Spleen (tissue), 11 donors: ENCODE data around the gene ANKFY1. TPM values are rescaled to one million over a fixed set of nuclear protein-coding genes. Genes with fewer than 3 reads are reported as not detected.

Experiments used
- DNase-seq: peaks from one replicate; pipeline ENCODE4 v3.0.0-alpha.2; 2020
- H3K27ac ChIP-seq, 8 donors: fragments of 200-600 bp; sonication (generic) in 7 of 8; 1 replicate in 4 of 8; 2 replicates in 4 of 8; pipeline versions ENCODE4 v1.5.0 to v1.8.0; 2016 to 2021; ENCODE audit warnings: inconsistent platforms in 4 of 8, mild to moderate bottlenecking in 4 of 8, moderate library complexity in 1 of 8
- H3K27me3 ChIP-seq, 7 donors: fragments of 200-600 bp; sonication (generic) in 6 of 7; replicated peaks in 1 of 7; 1 replicate in 4 of 7; 2 replicates in 3 of 7; pipeline versions ENCODE4 v1.5.0 to v1.8.0; 2016 to 2021; ENCODE audit warnings: inconsistent platforms in 3 of 7, mild to moderate bottlenecking in 1 of 7
- H3K36me3 ChIP-seq, 6 donors: fragments of 200-600 bp; sonication (generic) in 5 of 6; 1 replicate in 4 of 6; 2 replicates in 2 of 6; pipeline versions ENCODE4 v1.5.0 to v1.8.0; 2016 to 2021; ENCODE audit warnings: inconsistent platforms in 2 of 6
- H3K4me1 ChIP-seq, 6 donors: fragments of 200-600 bp; sonication (generic) in 5 of 6; 1 replicate in 3 of 6; 2 replicates in 3 of 6; pipeline versions ENCODE4 v1.5.0 to v1.8.0; 2016 to 2021; ENCODE audit warnings: inconsistent platforms in 3 of 6
- H3K4me3 ChIP-seq, 8 donors: fragments of 200-600 bp; sonication (generic) in 7 of 8; 1 replicate in 4 of 8; 2 replicates in 4 of 8; pipeline versions ENCODE4 v1.5.0 to v1.8.0; 2016 to 2021; ENCODE audit warnings: inconsistent platforms in 4 of 8, mild to moderate bottlenecking in 4 of 8, moderate library complexity in 2 of 8
- H3K9me3 ChIP-seq, 8 donors: fragments of 200-600 bp; sonication (generic) in 7 of 8; 1 replicate in 4 of 8; 2 replicates in 4 of 8; pipeline versions ENCODE4 v1.5.0 to v1.8.0; 2016 to 2021; ENCODE audit warnings: inconsistent platforms in 4 of 8
- CTCF ChIP-seq, 11 experiments: fragments of 200-600 bp in 7 of 11; fragments of 450-650 bp in 4 of 11; sonication (generic) in 4 of 11; IDR thresholded peaks in 8 of 11; conservative IDR thresholded peaks in 3 of 11; 1 replicate in 7 of 11; 2 replicates in 4 of 11; pipeline versions ENCODE4 v1.4.0 to v1.8.0; 2016 to 2021; ENCODE audit warnings: antibody characterized with exemption in 11 of 11, inconsistent platforms in 4 of 11, mild to moderate bottlenecking in 1 of 11
- POLR2A ChIP-seq, 3 donors: fragments of 450-650 bp; IDR thresholded peaks; one replicate each; pipeline ENCODE4 v1.5.1; 2017; ENCODE audit warnings: antibody characterized with exemption in 3 of 3, mild to moderate bottlenecking in 1 of 3
- POLR2AphosphoS5 ChIP-seq, 3 donors: sonication (generic); formaldehyde crosslinking; IDR thresholded peaks; one replicate each; pipeline ENCODE4 v1.5.1; 2017; ENCODE audit warnings: antibody characterized with exemption in 3 of 3
- WGBS, 5 donors: extraction: QIAGEN DNeasy Blood & Tissue Kit in 3 of 5; methylation state at CpG; one replicate each; pipeline versions ENCODE4 v1.1.5 to v1.1.7; 2013 to 2018; 5-methylcytosine and 5-hydroxymethylcytosine counted together
- intact Hi-C: fragments of 100-400 bp; cut with DNase I; formaldehyde crosslinking; loops from one replicate; pipeline ENCODE4 v1.15.0; 2023; ENCODE audit warnings: low total_unique reads
- polyA plus RNA-seq, 3 donors: library from polyadenylated mRNA; stranded (reverse); fragments of 200-250 nt; gene quantifications; one replicate each; pipeline ENCODE4 v1.2.1, GENCODE V29; 2013
- total RNA-seq, 7 donors: library from RNA; depleted of rRNA in 3 of 7; stranded (reverse); fragments of >200 nt in 3 of 7; fragmentation: NEBNext Ultra II Directional in 4 of 7; extraction: Animal tissue kit (Norgen Biotek cat#: 25700) in 4 of 7; gene quantifications; one replicate each; pipeline versions ENCODE4 v1.1.0 to v1.2.1, GENCODE V29; 2016 to 2021
- donor health status: healthy with polysubstance abuse.
- donor health status: DM: no; HTN: no; CAD: no; lungs with moderate emphysema.
- donor health status: DM: no; HTN: no; CAD: no.
- donor health status: Bipolar disorder and iron deficiency.
- donor health status: healthy.
- donor health status: DM: no; HTN: no; CAD: no.
- donor health status: DM: yes; HTN: yes; CAD: no.

The ANKFY1 gene
- total and polyA plus RNA-seq, 10 donors, result 6.1 to 81.5 (median 51.7) TPM

GRCh38 chr17:4157618-4158333 is 106.0 kb downstream of the ANKFY1 start:
- Histone ChIP-seq H3K36me3 (peaks cover 0 to 81% (median 15%) of the 10 kb centered on the region in 6 donors), H3K4me1 (peaks cover 0 to 20% (median 10%) of the 10 kb centered on the region in 6 donors), H3K9me3 (no peaks in the 10 kb centered on the region), H3K27me3 (no peaks in the 10 kb centered on the region), H3K27ac (no peak overlapping the region), H3K4me3 (no peak overlapping the region)
- no peak for TF ChIP-seq POLR2AphosphoS5 (IDR thresholded peaks at IDR 0.05)
- no peak for TF ChIP-seq CTCF (IDR thresholded peaks at IDR 0.05 in 8 of 11, conservative IDR thresholded peaks at IDR 0.05 in 3 of 11)
- no peak for TF ChIP-seq POLR2A (IDR thresholded peaks at IDR 0.05)
- WGBS, 5 donors, result 92 to 98% (median 95%) methylated on average over 12 of the region's 12 CpGs
- DNase-seq, result no peak
- intact Hi-C loops, result no loop called here

- Histone ChIP-seq H3K4me1 (peaks cover 0 to 11% (median 4%) of the 10 kb centered on the region in 6 donors), H3K9me3 (no peaks in the 10 kb centered on the region), H3K36me3 (peaks cover 0 to 90% (median 15%) of the 10 kb centered on the region in 6 donors), H3K4me3 (no peak overlapping the region), H3K27me3 (no peaks in the 10 kb centered on the region), H3K27ac (no peak overlapping the region)
- 89 to 94% (median 91%) methylated on average over 16 of the region's 16 CpGs for WGBS, 5 donors
- DNase-seq, result no peak
- intact Hi-C loops, result no loop called here
- TF ChIP-seq CTCF (IDR thresholded peaks at IDR 0.05 in 8 of 11, conservative IDR thresholded peaks at IDR 0.05 in 3 of 11) (no peak), POLR2AphosphoS5 (IDR thresholded peaks at IDR 0.05) (no peak), POLR2A (IDR thresholded peaks at IDR 0.05) (no peak)
These were observed 106.9 kb downstream of the ANKFY1 start for GRCh38 chr17:4156750-4157381.

GRCh38 chr17:4155980-4156620 is 107.7 kb downstream of the ANKFY1 start:
- H3K4me3 ChIP-seq, result no peak overlapping the region

More at GRCh38 chr17:4155980-4156620, 107.7 kb downstream of the ANKFY1 start:
- H3K27ac ChIP-seq, result no peak overlapping the region
- WGBS, 5 donors, result 77 to 92% (median 88%) methylated on average over 10 of the region's 10 CpGs
- H3K9me3 ChIP-seq, result no peaks in the 10 kb centered on the region
- no peak for TF ChIP-seq CTCF (IDR thresholded peaks at IDR 0.05 in 8 of 11, conservative IDR thresholded peaks at IDR 0.05 in 3 of 11)
- no peak for TF ChIP-seq POLR2A (IDR thresholded peaks at IDR 0.05)
- TF ChIP-seq POLR2AphosphoS5 (IDR thresholded peaks at IDR 0.05), result no peak
- intact Hi-C loops, result no loop called here
- no peaks in the 10 kb centered on the region for H3K27me3 ChIP-seq
- DNase-seq, result no peak
- peaks cover 0 to 87% (median 15%) of the 10 kb centered on the region in 6 donors for H3K36me3 ChIP-seq
- H3K4me1 ChIP-seq, result peaks cover 0 to 3% (median under 1%) of the 10 kb centered on the region in 6 donors
